ENCODE measurements around the gene SND1.

DNA sequence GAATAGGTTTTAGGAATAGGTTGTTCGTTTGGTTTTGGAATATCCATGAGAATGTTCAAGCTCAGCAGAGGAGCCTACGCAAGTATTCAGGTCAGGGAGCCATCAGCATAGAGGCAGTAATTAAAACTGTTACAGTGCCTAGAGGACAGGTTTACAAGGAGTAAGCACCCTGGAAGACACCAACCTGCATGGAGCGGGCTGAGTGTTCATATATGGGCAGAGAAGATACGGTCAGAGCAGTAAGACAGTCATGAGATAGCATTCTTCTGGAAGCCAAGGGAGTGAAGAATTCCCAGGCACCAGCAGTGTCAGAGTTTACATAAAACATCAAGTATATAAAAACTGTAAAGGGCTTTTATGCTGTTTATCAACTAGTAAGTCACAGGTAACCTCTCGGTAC is 282.7 kb downstream of the SND1 start:
- TF ChIP-seq, protein P1, sequence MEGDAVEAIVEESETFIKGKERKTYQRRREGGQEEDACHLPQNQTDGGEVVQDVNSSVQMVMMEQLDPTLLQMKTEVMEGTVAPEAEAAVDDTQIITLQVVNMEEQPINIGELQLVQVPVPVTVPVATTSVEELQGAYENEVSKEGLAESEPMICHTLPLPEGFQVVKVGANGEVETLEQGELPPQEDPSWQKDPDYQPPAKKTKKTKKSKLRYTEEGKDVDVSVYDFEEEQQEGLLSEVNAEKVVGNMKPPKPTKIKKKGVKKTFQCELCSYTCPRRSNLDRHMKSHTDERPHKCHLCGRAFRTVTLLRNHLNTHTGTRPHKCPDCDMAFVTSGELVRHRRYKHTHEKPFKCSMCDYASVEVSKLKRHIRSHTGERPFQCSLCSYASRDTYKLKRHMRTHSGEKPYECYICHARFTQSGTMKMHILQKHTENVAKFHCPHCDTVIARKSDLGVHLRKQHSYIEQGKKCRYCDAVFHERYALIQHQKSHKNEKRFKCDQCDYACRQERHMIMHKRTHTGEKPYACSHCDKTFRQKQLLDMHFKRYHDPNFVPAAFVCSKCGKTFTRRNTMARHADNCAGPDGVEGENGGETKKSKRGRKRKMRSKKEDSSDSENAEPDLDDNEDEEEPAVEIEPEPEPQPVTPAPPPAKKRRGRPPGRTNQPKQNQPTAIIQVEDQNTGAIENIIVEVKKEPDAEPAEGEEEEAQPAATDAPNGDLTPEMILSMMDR (IDR thresholded peaks at IDR 0.05; ENCODE audit: low read length): no peak
- TF ChIP-seq EZH2 (IDR thresholded peaks at IDR 0.05; ENCODE audit: borderline replicate concordance, low read length): no peak

All from OCI-LY1 (cell line).